A673 (cell line): ENCODE results near the gene CDKN1A. TPM values are rescaled to one million over a fixed set of nuclear protein-coding genes. Genes with fewer than 3 reads are reported as not detected.

Source experiments
- BruUV-seq: library from RNA; stranded (reverse); fragments of 400-500 nt; replicated peaks from 2 replicates; lab custom pipeline; 2021; lab: Mats Ljungman, UMichigan
- CTCF ChIA-PET: fragments of 300-600 bp; sonication (Branson Sonifier 250); formaldehyde crosslinking; loops from one replicate; lab custom pipeline; 2022; ENCODE audit warnings: antibody characterized with exemption; lab: Charles Lee
- POLR2A ChIA-PET: fragments of 300-600 bp; sonication (Branson Sonifier 250); formaldehyde crosslinking; loops from one replicate; lab custom pipeline; 2022; ENCODE audit warnings: antibody characterized with exemption; ENCODE audit not compliant: low non-redundant PET; lab: Charles Lee
- DNase-seq: peaks from one replicate; pipeline ENCODE4 v3.0.0-alpha.2; 2015; ENCODE audit warnings: low spot score
- H3K27ac ChIP-seq: fragments of 200-600 bp; sonication (generic); 2 replicates; pipeline ENCODE4 v1.5.1; 2016; ENCODE audit warnings: mixed run types, low read depth, mild to moderate bottlenecking, mixed read lengths, antibody characterized with exemption, low read length; ENCODE audit not compliant: poor library complexity, severe bottlenecking
- H3K27me3 ChIP-seq: fragments of 200-600 bp; sonication (generic); replicated peaks from 2 replicates; pipeline ENCODE4 v1.6.1; 2017; ENCODE audit warnings: mixed run types, low read depth, mild to moderate bottlenecking, mixed read lengths, antibody characterized with exemption, low read length; ENCODE audit not compliant: insufficient read depth, poor library complexity
- H3K36me3 ChIP-seq: fragments of 200-600 bp; sonication (generic); 2 replicates; pipeline ENCODE4 v1.6.1; 2016; ENCODE audit warnings: mixed run types, mild to moderate bottlenecking, mixed read lengths, antibody characterized with exemption, low read length; ENCODE audit not compliant: insufficient read depth, poor library complexity, severe bottlenecking
- H3K4me1 ChIP-seq: fragments of 200-600 bp; sonication (generic); 2 replicates; pipeline ENCODE4 v1.6.1; 2017; ENCODE audit warnings: mixed run types, mild to moderate bottlenecking, mixed read lengths, antibody characterized with exemption, low read length; ENCODE audit not compliant: insufficient read depth, poor library complexity, severe bottlenecking
- H3K4me3 ChIP-seq: fragments of 200-600 bp; sonication (generic); 2 replicates; pipeline ENCODE4 v1.5.1; 2016; ENCODE audit warnings: low read depth, mixed run types, mild to moderate bottlenecking, mixed read lengths, low read length; ENCODE audit not compliant: poor library complexity, severe bottlenecking
- H3K9me3 ChIP-seq: fragments of 200-600 bp; sonication (generic); 2 replicates; pipeline ENCODE4 v1.6.1; 2016; ENCODE audit warnings: mixed run types, low read depth, mild to moderate bottlenecking, mixed read lengths, antibody characterized with exemption, low read length; ENCODE audit not compliant: poor library complexity, severe bottlenecking
- CTCF ChIP-seq: fragments of 300-800, 200-600 bp; sonication (generic); conservative IDR thresholded peaks from 2 replicates; pipeline ENCODE4 v1.5.1; 2017; ENCODE audit warnings: low read depth, mild to moderate bottlenecking, antibody characterized with exemption, low read length, moderate library complexity, mixed read lengths
- EZH2 ChIP-seq: fragments of 200-600 bp; sonication (generic); IDR thresholded peaks from 2 replicates; pipeline ENCODE4 v1.6.1; 2017; ENCODE audit warnings: borderline replicate concordance, low read depth, mild to moderate bottlenecking, mixed read lengths, antibody characterized with exemption, low read length; ENCODE audit not compliant: poor library complexity, severe bottlenecking
- intact Hi-C: fragments of 100-400 bp; cut with micrococcal nuclease; formaldehyde crosslinking; loops from one replicate; pipeline ENCODE4 v1.10.0; 2022; ENCODE audit not compliant: unreplicated experiment
- total RNA-seq: library from RNA; stranded (reverse); gene quantifications from 2 replicates; pipeline ENCODE4 v1.2.3, GENCODE V29; 2021

CDKN1A gene
- total RNA-seq, 1 experiment from 2014 or later, result 33.6 TPM

DNA sequence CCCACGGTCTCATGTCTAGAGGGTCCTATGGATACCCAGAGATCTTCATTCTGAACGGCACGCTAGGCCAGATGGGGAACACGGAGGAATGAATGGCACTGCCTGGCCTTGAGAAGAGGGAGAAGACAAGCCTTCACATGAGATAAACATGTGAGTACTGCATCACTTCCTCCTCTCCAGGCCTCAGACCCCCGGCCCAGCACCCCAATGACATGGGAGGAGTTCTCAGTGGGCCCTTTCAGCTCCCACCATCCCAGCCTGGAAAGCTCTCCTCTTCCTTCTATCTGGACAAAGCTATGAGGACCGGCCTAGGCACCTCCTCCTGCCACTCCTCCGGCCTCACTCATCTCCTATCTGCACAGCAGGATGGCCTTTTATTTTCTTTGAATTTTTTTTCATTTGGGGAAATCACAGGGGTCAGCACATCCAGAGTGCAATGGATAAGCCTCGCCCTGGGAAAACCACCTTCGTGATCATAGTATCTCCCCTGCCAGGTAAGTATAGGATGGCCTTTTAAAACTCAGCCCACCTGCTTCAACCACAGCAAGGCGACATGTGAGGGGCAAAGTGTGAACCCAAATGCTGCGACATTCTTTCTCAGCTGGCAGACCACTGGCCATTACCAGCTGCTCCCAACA, 39.2 kb upstream of the CDKN1A start:
- ChIA-PET CTCF (no interaction called here), POLR2A (no interaction called here)
- H3K36me3 ChIP-seq, result no peaks in the 10 kb centered on the region
- BruUV-seq, result no TSS peak
- no peak for TF ChIP-seq EZH2
- no peak for TF ChIP-seq CTCF
- H3K27ac ChIP-seq, result no peak overlapping the region
- H3K9me3 ChIP-seq, result no peaks in the 10 kb centered on the region
- DNase-seq, result no peak
- no peak overlapping the region for H3K4me3 ChIP-seq
- H3K27me3 ChIP-seq, result no peaks in the 10 kb centered on the region
- intact Hi-C loops, result no loop called here
- no peaks in the 10 kb centered on the region for H3K4me1 ChIP-seq

DNA sequence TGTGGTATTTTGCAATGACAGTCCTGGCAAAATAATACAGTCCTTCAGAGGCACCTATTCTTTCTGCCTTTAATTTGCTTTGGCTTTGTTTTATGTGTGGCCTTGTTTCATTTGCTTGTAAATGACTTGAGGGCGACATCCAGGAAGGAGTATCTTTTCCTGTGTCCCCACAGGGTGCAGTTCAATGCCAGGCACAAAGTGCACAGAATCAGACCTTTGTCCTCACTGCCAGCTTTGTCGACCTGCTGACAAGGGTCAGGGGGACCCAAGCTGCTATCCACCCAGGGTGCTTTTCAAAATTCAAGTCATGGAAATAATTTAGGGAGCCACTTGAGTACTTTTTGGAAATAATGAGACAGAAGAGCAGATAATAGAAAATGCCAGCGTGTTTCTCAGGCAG, 37.0 kb upstream of the CDKN1A start:
- Histone ChIP-seq H3K27me3 (no peaks in the 10 kb centered on the region), H3K36me3 (no peaks in the 10 kb centered on the region), H3K4me3 (no peak overlapping the region), H3K4me1 (no peaks in the 10 kb centered on the region), H3K27ac (no peak overlapping the region), H3K9me3 (no peaks in the 10 kb centered on the region)
- intact Hi-C loops, result no loop called here
- TF ChIP-seq EZH2 (no peak), CTCF (no peak)
- CTCF ChIA-PET, result no interaction called here
- no peak for DNase-seq
- POLR2A ChIA-PET, result no interaction called here
- BruUV-seq, result no TSS peak

- Histone ChIP-seq H3K27ac (no peak overlapping the region), H3K36me3 (no peaks in the 10 kb centered on the region), H3K4me1 (no peaks in the 10 kb centered on the region), H3K9me3 (no peaks in the 10 kb centered on the region), H3K4me3 (no peak overlapping the region), H3K27me3 (no peaks in the 10 kb centered on the region)
- TF ChIP-seq EZH2 (no peak), CTCF (no peak)
- POLR2A ChIA-PET, result interaction anchor here (0.6 to 1.1 kb wide), 2 partner anchors 24 to 33 kb away, joined by 3 read pairs; no protein-coding TSS in a partner anchor
- no TSS peak for BruUV-seq
- DNase-seq, result no peak
- CTCF ChIA-PET, result interaction anchor here (0.9 kb wide), 1 partner anchor 116 kb away, joined by 3 read pairs; no protein-coding TSS in a partner anchor
- intact Hi-C loops, result no loop called here
Observed at GRCh38 chr6:36642913-36643817, 35.3 kb upstream of the CDKN1A start.
